Thoracic aorta (tissue), 2 donors: Measurements from ENCODE around the gene LRCH1. TPM values are rescaled to one million over a fixed set of nuclear protein-coding genes. Genes with fewer than 3 reads are reported as not detected.

ENCODE experiments used
- ATAC-seq: fragments of 150-250 bp; one replicate; pipeline ENCODE4 v1.8.0; 2017; ENCODE audit warnings: low read depth; ENCODE audit not compliant: insufficient number of reproducible peaks, low FRiP score
- DNase-seq: peaks from one replicate; pipeline ENCODE4 v3.0.0-alpha.2; 2020; ENCODE audit warnings: low spot score
- H3K27ac ChIP-seq, 2 donors: fragments of 200-600 bp; sonication (generic); 1 replicate in 1 of 2; 2 replicates in 1 of 2; pipeline ENCODE4 v1.5.1; 2016; ENCODE audit warnings: mild to moderate bottlenecking in 2 of 2, moderate library complexity in 2 of 2
- H3K27me3 ChIP-seq: fragments of 200-600 bp; sonication (generic); replicated peaks from 2 replicates; pipeline ENCODE4 v1.6.0; 2016; ENCODE audit warnings: mild to moderate bottlenecking; ENCODE audit not compliant: insufficient read depth
- H3K36me3 ChIP-seq: fragments of 200-600 bp; sonication (generic); one replicate; pipeline ENCODE4 v1.5.1; 2016
- H3K4me1 ChIP-seq, 2 donors: fragments of 200-600 bp; sonication (generic); 1 replicate in 1 of 2; 2 replicates in 1 of 2; pipeline versions ENCODE4 v1.5.1 to v1.6.0; 2016; ENCODE audit warnings: low read depth in 2 of 2, mild to moderate bottlenecking in 1 of 2; ENCODE audit not compliant: control insufficient read depth in 1 of 2
- H3K4me3 ChIP-seq: fragments of 200-600 bp; sonication (generic); 2 replicates; pipeline ENCODE4 v1.5.1; 2016; ENCODE audit warnings: mild to moderate bottlenecking
- H3K9me3 ChIP-seq: fragments of 200-600 bp; sonication (generic); 2 replicates; pipeline ENCODE4 v1.5.1; 2016
- total RNA-seq, 2 donors: library from RNA; depleted of rRNA; stranded (reverse); fragments of >200 nt; gene quantifications; one replicate each; pipeline versions ENCODE4 v1.1.0 to v1.2.3, GENCODE V29; 2016
- TF ChIP-seq, protein P1 (sequence below): fragments of 200-600 bp; sonication (generic); IDR thresholded peaks from one replicate; pipeline ENCODE4 v1.5.1; 2019; ENCODE audit warnings: antibody characterized with exemption

The LRCH1 gene
- total RNA-seq, 2 donors from 2014 or later = 29.4 to 38.9 TPM

DNA sequence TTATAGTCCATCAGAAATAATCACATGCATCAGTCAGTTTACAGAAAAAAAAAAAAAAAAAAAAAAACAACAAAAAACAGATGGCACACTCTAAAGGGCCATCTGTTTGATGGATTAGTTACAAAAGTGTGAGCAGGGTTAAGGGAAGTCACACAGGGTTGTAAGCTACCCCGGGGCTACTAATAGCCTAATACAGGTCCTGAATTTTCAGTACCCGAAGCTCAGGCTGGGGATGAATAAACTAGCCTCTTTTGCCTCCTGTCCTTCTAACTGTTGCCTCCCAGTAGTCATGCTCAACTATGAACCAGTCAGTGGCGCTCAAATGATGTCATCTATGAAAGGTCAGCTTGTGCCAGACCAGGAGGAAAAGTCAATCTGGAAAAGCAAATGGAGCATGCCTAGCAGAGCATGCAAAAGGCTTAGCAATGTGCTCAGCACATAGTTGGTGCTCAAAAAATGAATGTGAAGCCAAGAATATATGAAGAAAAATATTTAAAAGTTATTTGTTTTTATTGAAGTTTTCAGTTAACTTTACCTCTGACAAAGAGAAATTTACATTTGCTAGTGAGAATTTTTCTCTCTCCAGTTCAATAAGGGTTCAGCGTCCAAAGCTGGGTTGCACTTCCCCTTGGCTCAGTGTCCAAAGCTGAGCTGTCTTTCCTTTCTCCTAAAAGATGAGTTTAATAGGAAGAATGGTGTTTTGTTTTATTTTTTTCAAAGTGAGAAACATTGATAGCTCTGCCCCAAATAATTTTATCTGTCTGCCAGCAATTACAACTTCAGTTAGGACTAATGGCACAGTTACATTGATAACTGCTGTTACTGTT lies 30.8 kb upstream of the LRCH1 start:
- no peak overlapping the region for H3K27ac ChIP-seq
- no peaks in the 10 kb centered on the region for H3K9me3 ChIP-seq
- H3K4me3 ChIP-seq = no peak overlapping the region
- H3K36me3 ChIP-seq = no peaks in the 10 kb centered on the region
- no peaks in the 10 kb centered on the region for H3K27me3 ChIP-seq
- ATAC-seq = no peak
- TF ChIP-seq, protein P1, sequence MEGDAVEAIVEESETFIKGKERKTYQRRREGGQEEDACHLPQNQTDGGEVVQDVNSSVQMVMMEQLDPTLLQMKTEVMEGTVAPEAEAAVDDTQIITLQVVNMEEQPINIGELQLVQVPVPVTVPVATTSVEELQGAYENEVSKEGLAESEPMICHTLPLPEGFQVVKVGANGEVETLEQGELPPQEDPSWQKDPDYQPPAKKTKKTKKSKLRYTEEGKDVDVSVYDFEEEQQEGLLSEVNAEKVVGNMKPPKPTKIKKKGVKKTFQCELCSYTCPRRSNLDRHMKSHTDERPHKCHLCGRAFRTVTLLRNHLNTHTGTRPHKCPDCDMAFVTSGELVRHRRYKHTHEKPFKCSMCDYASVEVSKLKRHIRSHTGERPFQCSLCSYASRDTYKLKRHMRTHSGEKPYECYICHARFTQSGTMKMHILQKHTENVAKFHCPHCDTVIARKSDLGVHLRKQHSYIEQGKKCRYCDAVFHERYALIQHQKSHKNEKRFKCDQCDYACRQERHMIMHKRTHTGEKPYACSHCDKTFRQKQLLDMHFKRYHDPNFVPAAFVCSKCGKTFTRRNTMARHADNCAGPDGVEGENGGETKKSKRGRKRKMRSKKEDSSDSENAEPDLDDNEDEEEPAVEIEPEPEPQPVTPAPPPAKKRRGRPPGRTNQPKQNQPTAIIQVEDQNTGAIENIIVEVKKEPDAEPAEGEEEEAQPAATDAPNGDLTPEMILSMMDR = no peak
- peaks cover 0 to 12% of the 10 kb centered on the region in 2 donors for H3K4me1 ChIP-seq
- DNase-seq = no peak

DNA sequence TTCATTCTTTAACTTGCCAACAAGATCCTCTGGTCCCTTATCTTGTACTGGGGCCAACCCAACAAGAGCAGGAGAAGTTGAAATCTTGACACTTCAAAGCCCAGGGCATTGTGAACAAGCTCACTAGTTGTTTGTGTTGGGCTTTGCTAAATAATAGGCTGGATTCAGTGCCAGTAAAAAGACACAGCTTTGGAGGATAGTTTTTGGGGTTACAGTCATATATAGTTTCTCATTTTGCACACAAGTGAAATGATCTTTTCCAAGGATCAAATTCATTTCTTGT lies 30.3 kb upstream of the LRCH1 start:
- H3K9me3 ChIP-seq = no peaks in the 10 kb centered on the region
- DNase-seq = no peak
- ATAC-seq = no peak

DNA sequence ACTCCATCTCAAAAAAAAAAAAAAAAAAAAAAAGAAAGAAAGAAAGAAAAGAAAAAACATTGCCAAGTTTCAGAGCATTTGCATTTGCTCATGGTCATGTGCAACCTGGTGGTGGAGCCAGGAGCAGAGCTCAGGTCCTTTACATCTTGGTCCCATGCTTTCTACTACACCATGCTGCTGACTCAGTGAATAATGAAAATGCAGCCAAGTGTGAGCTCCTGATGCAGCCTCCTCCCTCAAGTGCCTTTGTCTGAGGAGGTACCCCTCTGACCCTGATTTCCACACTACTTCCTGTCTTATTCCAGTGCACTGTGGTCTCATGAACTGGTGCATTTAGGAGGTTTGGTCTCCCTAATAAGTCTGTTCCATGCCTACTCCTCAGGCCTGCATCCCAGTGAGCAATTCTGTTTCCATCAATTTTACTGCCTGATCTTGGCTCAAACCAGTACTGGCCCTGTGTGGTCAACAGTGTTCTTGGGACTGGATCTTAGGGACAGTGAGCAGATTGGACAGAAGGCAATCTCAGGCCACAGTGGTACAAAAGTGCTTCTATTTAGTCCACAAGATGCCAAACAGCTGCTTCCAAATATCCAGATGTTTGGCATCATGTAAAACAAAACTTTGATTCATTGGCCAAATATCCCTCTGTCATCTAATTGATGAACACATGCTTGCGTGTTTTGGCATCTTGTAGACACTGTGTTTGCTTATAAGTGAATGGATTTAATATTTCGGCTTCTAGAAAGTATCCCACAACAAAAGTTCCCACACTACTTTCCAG lies 28.8 kb upstream of the LRCH1 start:
- no peak for ATAC-seq
- no peak for DNase-seq
- no peak overlapping the region for H3K4me3 ChIP-seq
- H3K9me3 ChIP-seq = no peaks in the 10 kb centered on the region
- no peaks in the 10 kb centered on the region for H3K36me3 ChIP-seq
- TF ChIP-seq, protein P1 = no peak
- H3K4me1 ChIP-seq = peaks cover 0 to 11% of the 10 kb centered on the region in 2 donors
- no peaks in the 10 kb centered on the region for H3K27me3 ChIP-seq
- H3K27ac ChIP-seq = no peak overlapping the region

More for the DNA sequence above, 30.3 kb upstream of the LRCH1 start:
- Histone ChIP-seq H3K27me3 (no peaks in the 10 kb centered on the region), H3K36me3 (no peaks in the 10 kb centered on the region), H3K27ac (no peak overlapping the region), H3K4me3 (no peak overlapping the region), H3K4me1 (peaks cover 0 to 11% of the 10 kb centered on the region in 2 donors)
- TF ChIP-seq, protein P1 = no peak

DNA sequence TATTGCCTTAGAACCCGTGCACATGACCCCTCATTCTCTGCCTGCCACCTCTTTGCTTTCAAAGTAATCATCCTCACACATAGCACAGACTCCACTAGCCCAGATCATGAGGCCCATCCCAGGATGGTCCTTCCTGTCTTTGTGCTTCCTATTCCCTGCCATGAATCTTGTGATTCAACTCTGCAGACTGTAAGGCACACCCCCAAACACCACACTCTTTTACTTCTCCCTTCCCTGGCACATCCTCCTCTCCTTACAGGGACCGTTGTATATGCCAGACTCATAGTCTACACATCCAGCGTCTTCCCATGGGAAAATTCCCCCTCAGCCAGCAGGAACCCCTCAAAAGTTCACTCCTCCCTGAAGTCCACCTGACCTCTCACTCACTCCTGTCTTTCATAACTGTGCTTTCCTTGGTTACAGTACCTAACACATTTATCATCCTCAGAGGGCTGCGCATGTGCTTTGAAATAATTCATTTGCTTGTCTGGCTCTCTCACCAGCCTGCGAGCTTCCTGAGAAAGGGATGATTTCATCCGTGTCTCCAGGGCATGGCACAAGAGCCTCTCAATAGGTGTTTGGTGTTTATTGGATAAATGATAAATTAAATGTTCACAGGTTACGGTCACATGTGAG lies 26.8 kb upstream of the LRCH1 start:
- ATAC-seq = no peak
- no peaks in the 10 kb centered on the region for H3K9me3 ChIP-seq
- TF ChIP-seq, protein P1 = no peak
- DNase-seq = no peak
- no peaks in the 10 kb centered on the region for H3K27me3 ChIP-seq
- H3K27ac ChIP-seq = no peak overlapping the region
- H3K4me3 ChIP-seq = no peak overlapping the region
- no peaks in the 10 kb centered on the region for H3K36me3 ChIP-seq
- H3K4me1 ChIP-seq = peaks cover 0 to 17% of the 10 kb centered on the region in 2 donors

DNA sequence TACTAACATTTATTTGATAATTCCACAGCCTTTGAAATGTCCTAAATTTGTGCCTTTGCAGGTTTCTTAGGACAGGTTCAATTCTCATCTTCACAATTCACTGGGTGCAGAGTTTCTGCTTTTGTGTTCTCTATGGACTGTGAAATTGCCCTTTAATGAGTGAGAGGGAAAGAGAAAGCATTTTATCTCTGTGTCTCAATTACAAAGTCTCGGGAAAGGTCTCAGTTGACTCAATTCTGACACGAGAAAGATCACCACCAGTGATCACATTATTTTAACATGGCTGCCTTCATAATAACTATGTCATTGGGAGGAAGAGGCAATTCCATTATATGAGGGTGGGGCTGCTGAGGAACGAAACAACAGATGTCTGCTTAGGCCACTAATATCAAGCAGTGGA lies 26.2 kb upstream of the LRCH1 start:
- Histone ChIP-seq H3K4me3 (no peak overlapping the region), H3K36me3 (no peaks in the 10 kb centered on the region), H3K27me3 (no peaks in the 10 kb centered on the region), H3K9me3 (no peaks in the 10 kb centered on the region), H3K27ac (no peak overlapping the region), H3K4me1 (peaks cover 0 to 22% of the 10 kb centered on the region in 2 donors)
- DNase-seq (no peak), ATAC-seq (no peak)
- TF ChIP-seq, protein P1 = no peak
